ENCODE data around the gene LRP1B.

DNA sequence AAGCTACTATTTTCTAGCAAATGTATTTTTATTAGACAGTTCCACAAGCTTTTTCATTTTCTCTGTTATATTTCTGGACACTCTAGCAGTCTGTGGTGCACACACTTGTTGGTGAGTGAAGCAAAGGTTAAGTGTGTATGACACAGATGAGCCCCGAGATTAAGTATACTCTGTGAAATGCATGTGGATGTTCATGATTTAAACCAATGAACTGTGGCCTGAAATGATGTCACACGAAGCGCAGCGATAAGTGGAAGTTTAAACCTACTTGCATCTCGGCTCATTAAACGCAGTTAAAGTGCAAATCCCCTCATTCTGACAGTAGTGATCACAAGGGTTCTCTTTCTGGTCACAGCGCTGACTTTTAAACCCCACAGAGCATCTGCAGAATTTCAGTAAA, 1861.8 kb downstream of the LRP1B start:
- TF ChIP-seq GATA2 (IDR thresholded peaks at IDR 0.05; ENCODE audit: low read depth, low read length): no peak
- TF ChIP-seq GATA3 (IDR thresholded peaks at IDR 0.05; ENCODE audit: low read depth, low read length): no peak
